GM12878 (cell line): ENCODE results near the gene KAZN. TPM values are rescaled to one million over a fixed set of nuclear protein-coding genes. Genes with fewer than 3 reads are reported as not detected.

Experiments used
- ATAC-seq: fragments of 200-7000 bp; cut with Tn5 transposase; 3 replicates; pipeline ENCODE4 v1.9.1; 2020; ENCODE audit warnings: mild to moderate bottlenecking, moderate library complexity
- BruUV-seq: library from RNA; stranded (reverse); fragments of 400-500 nt; replicated peaks from 2 replicates; lab custom pipeline; 2021; lab: Mats Ljungman, UMichigan
- CTCF ChIA-PET: fragments of 300-600 bp; sonication (Branson Sonifier 250); formaldehyde crosslinking; extraction: SDS; loops from one replicate; lab custom pipeline; 2021; ENCODE audit warnings: inconsistent platforms; lab: Yijun Ruan, JAX
- POLR2A ChIA-PET: fragments of 350-600 bp; formaldehyde crosslinking; extraction: SDS; loops from one replicate; lab custom pipeline; 2021; ENCODE audit warnings: inconsistent platforms; lab: Charles Lee
- RAD21 ChIA-PET: fragments of 300-600 bp; sonication (Branson Sonifier 250); formaldehyde crosslinking; loops from one replicate; lab custom pipeline; 2023; ENCODE audit warnings: antibody characterized with exemption; ENCODE audit not compliant: unreplicated experiment; lab: Charles Lee
- SMC1A ChIA-PET: fragments of 300-600 bp; sonication (Branson Sonifier 250); formaldehyde crosslinking; loops from one replicate; lab custom pipeline; 2023; ENCODE audit not compliant: unreplicated experiment, uncharacterized antibody; lab: Charles Lee
- DNase-seq: peaks from one replicate; pipeline ENCODE4 v3.0.0-alpha.2; 2011; ENCODE audit warnings: low read depth, low spot score
- FAIRE-seq: peaks from 3 replicates; lab custom pipeline; 2011; peaks lifted over from hg19 to GRCh38; lab: Jason Lieb, UNC
- H2AFZ ChIP-seq: 2 replicates; pipeline ENCODE4 v1.6.0; 2011; ENCODE audit warnings: low read depth, low read length, control low read depth; ENCODE audit not compliant: control insufficient read depth
- H3K27ac ChIP-seq: 2 replicates; pipeline ENCODE4 v1.5.1; 2011; ENCODE audit warnings: control low read depth; ENCODE audit not compliant: control insufficient read depth, insufficient read depth
- H3K27me3 ChIP-seq, 2 experiments: replicated peaks in 1 of 2; 2 replicates each; pipeline versions ENCODE4 v1.6.0 to v1.6.1; 2011; ENCODE audit warnings: low read length in 1 of 2; ENCODE audit not compliant: control insufficient read depth in 2 of 2, insufficient read depth in 2 of 2
- H3K36me3 ChIP-seq, 2 experiments: 2 replicates each; pipeline ENCODE4 v1.5.1; 2011; ENCODE audit warnings: low read length in 1 of 2; ENCODE audit not compliant: control insufficient read depth in 2 of 2, insufficient read depth in 2 of 2
- H3K4me1 ChIP-seq: 2 replicates; pipeline ENCODE4 v1.6.1; 2011; ENCODE audit warnings: mild to moderate bottlenecking, low read length, moderate library complexity, mixed read lengths; ENCODE audit not compliant: control insufficient read depth, insufficient read depth
- H3K4me2 ChIP-seq: 2 replicates; pipeline ENCODE4 v1.6.0; 2011; ENCODE audit warnings: control low read depth; ENCODE audit not compliant: control insufficient read depth, insufficient read depth
- H3K4me3 ChIP-seq: fragments of 200-600 bp; sonication (generic); 2 replicates; pipeline ENCODE4 v1.5.1; 2016
- H3K79me2 ChIP-seq: 2 replicates; pipeline ENCODE4 v1.6.0; 2011; ENCODE audit warnings: low read length; ENCODE audit not compliant: control insufficient read depth, insufficient read depth
- H3K9ac ChIP-seq: 2 replicates; pipeline ENCODE4 v1.8.0; 2011; ENCODE audit warnings: low read length, control low read depth, mixed read lengths; ENCODE audit not compliant: control insufficient read depth, insufficient read depth
- H3K9me3 ChIP-seq: replicated peaks from 3 replicates; pipeline ENCODE4 v1.5.1; 2011; ENCODE audit warnings: mild to moderate bottlenecking, low read length; ENCODE audit not compliant: control insufficient read depth, insufficient read depth
- H4K20me1 ChIP-seq: 2 replicates; pipeline ENCODE4 v1.6.0; 2011; ENCODE audit not compliant: control insufficient read depth, insufficient read depth
- BHLHE40 ChIP-seq, 2 experiments: fragments of 450-650 bp in 1 of 2; IDR thresholded peaks; 2 replicates each; pipeline ENCODE4 v1.6.1; 2011 to 2017; ENCODE audit warnings: low read depth in 2 of 2, borderline replicate concordance in 1 of 2, improper control_type of control experiment in 1 of 2, low read length in 1 of 2, mild to moderate bottlenecking in 1 of 2
- CHD2 ChIP-seq: IDR thresholded peaks from 2 replicates; pipeline ENCODE4 v1.6.1; 2011; ENCODE audit warnings: low read depth, low read length, improper control_type of control experiment, borderline replicate concordance
- CUX1 ChIP-seq: IDR thresholded peaks from 2 replicates; pipeline ENCODE4 v1.6.1; 2012; ENCODE audit warnings: improper control_type of control experiment, low read depth, low read length; ENCODE audit not compliant: insufficient replicate concordance
- DPF2 ChIP-seq: fragments of 450-650 bp; IDR thresholded peaks from 2 replicates; pipeline ENCODE4 v1.6.1; 2017; ENCODE audit warnings: mild to moderate bottlenecking
- IKZF2 ChIP-seq, 2 experiments: fragments of 450-650 bp; IDR thresholded peaks; 2 replicates each; pipeline ENCODE4 v1.6.1; 2017; ENCODE audit warnings: mild to moderate bottlenecking in 2 of 2, moderate library complexity in 2 of 2
- PBX3 ChIP-seq: IDR thresholded peaks from 2 replicates; pipeline ENCODE4 v1.6.1; 2011; ENCODE audit warnings: mild to moderate bottlenecking, low read depth, low read length, moderate library complexity; ENCODE audit not compliant: insufficient replicate concordance
- POLR2A ChIP-seq: IDR thresholded peaks from 2 replicates; pipeline ENCODE4 v1.6.1; 2011; ENCODE audit warnings: low read depth, mild to moderate bottlenecking, low read length
- POLR2AphosphoS5 ChIP-seq: IDR thresholded peaks from 2 replicates; pipeline ENCODE4 v1.6.1; 2011; ENCODE audit warnings: mild to moderate bottlenecking, low read length, inconsistent platforms
- RAD21 ChIP-seq: IDR thresholded peaks from 2 replicates; pipeline ENCODE4 v1.6.1; 2011; ENCODE audit warnings: mild to moderate bottlenecking, low read depth, low read length, moderate library complexity; ENCODE audit not compliant: insufficient read depth
- REST ChIP-seq: IDR thresholded peaks from 2 replicates; pipeline ENCODE4 v1.6.1; 2012; ENCODE audit warnings: mild to moderate bottlenecking, low read depth, low read length
- ZBTB33 ChIP-seq: fragments of 450-650 bp; IDR thresholded peaks from 2 replicates; pipeline ENCODE4 v1.6.1; 2017; ENCODE audit warnings: mild to moderate bottlenecking
- WGBS: methylation state at CpG from one replicate; pipeline ENCODE4 v1.1.6; 2016; ENCODE audit warnings: low lambda C conversion rate; ENCODE audit not compliant: insufficient replicate concordance, insufficient coverage; ENCODE audit errors: missing lambda C conversion rate; 5-methylcytosine and 5-hydroxymethylcytosine counted together
- in situ Hi-C: fragments of 300-500 bp; cut with MboI; formaldehyde crosslinking; loops from 9 replicates; pipeline ENCODE4 v1.14.3; 2018; ENCODE audit warnings: mixed read lengths
- intact Hi-C: fragments of 100-400 bp; cut with micrococcal nuclease; formaldehyde crosslinking; loops from one replicate; pipeline ENCODE4 v1.14.2; 2022; ENCODE audit not compliant: unreplicated experiment
- polyA plus RNA-seq, 11 experiments: library from polyadenylated mRNA; depleted of rRNA in 4 of 11; unstranded in 6 of 11; stranded (reverse) in 5 of 11; fragments of >200 nt; fragmentation: Nextera tagmentation in 4 of 11; fragmentation: Illumina TruSeq in 1 of 11; extraction: Ambion mirVana in 4 of 11; extraction: Trizol in 1 of 11; gene quantifications; 1 replicate in 1 of 11; 2 replicates in 10 of 11; pipeline versions ENCODE4 v1.2.1 to v1.2.3, GENCODE V29; 2011 to 2016; ENCODE audit warnings: inconsistent platforms in 2 of 11, missing spikeins in 2 of 11, low read depth in 1 of 11
- total RNA-seq, 4 experiments: library from RNA; depleted of rRNA in 3 of 4; stranded (reverse); fragments of >200 nt in 3 of 4; fragmentation: Illumina TruSeq in 1 of 4; extraction: Trizol in 1 of 4; gene quantifications; 2 replicates each; pipeline versions ENCODE4 v1.2.1 to v1.2.3, GENCODE V29; 2013 to 2021

KAZN gene
- total and polyA plus RNA-seq, 10 of the 15 experiments (the other 5 are each of a cell fraction or from before 2014, with no cell fraction given) = 0.72 to 4.0 (median 1.2) TPM

GRCh38 chr1:14568716-14569355, 29.6 kb upstream of the KAZN start:
- no peaks in the 10 kb centered on the region for H3K4me1 ChIP-seq
- ChIA-PET CTCF (interaction anchor here (0.6 kb wide), 1 partner anchor 459 kb away, joined by 3 read pairs; no protein-coding TSS in a partner anchor), RAD21 (no interaction called here), SMC1A (interaction anchor here (1.0 kb wide), 1 partner anchor 74 kb away, joined by 3 read pairs; no protein-coding TSS in a partner anchor), POLR2A (no interaction called here)
- no peak overlapping the region for H3K9ac ChIP-seq
- H4K20me1 ChIP-seq = no peaks in the 10 kb centered on the region
- H3K27ac ChIP-seq = no peak overlapping the region
- 55% methylated on average over 6 of the region's 8 CpGs for WGBS
- DNase-seq (no peak), ATAC-seq (no peak), FAIRE-seq (no peak)
- no peak overlapping the region for H3K4me2 ChIP-seq
- BruUV-seq = no TSS peak
- H3K4me3 ChIP-seq = no peak overlapping the region
- intact Hi-C loops = no loop called here
- H3K9me3 ChIP-seq = no peaks in the 10 kb centered on the region; the same call in 2 of the 3 replicates
- no peaks in the 10 kb centered on the region for H3K27me3 ChIP-seq
- in situ Hi-C loops = no loop called here
- H3K36me3 ChIP-seq = no peaks in the 10 kb centered on the region
- H2AFZ ChIP-seq = no peak overlapping the region
- H3K79me2 ChIP-seq = no peaks in the 10 kb centered on the region
- TF ChIP-seq POLR2AphosphoS5 = no peak
- no peak for TF ChIP-seq POLR2A
- no peak for TF ChIP-seq IKZF2 (IDR thresholded peaks at IDR 0.05)
- no peak for TF ChIP-seq DPF2
- no peak for TF ChIP-seq BHLHE40 (IDR thresholded peaks at IDR 0.05; ENCODE audit: borderline replicate concordance in 1 of 2, low read depth in 2 of 2, low read length in 1 of 2)
- TF ChIP-seq REST = no peak
- TF ChIP-seq RAD21 = no peak
- no peak for TF ChIP-seq CHD2
- TF ChIP-seq ZBTB33 = no peak
- no peak for TF ChIP-seq CUX1
- TF ChIP-seq PBX3 = no peak
